NCI-H2081 treated with DMSO at 0.1 percent for 48 hours (cell line): ENCODE data around the gene AJM1.
A peak's percentile ranks its signal among the peaks of the same experiment; 100 is the strongest.
"Not testable (repeated sequence)": the region's sequence is repeated elsewhere in the genome, so short reads cannot be mapped to it uniquely, and the experiment has no call there.

Source experiments
- DNase-seq: peaks from one replicate; lab custom pipeline; 2025; lab: John Stamatoyannopoulos, UW

AJM1 gene

DNA sequence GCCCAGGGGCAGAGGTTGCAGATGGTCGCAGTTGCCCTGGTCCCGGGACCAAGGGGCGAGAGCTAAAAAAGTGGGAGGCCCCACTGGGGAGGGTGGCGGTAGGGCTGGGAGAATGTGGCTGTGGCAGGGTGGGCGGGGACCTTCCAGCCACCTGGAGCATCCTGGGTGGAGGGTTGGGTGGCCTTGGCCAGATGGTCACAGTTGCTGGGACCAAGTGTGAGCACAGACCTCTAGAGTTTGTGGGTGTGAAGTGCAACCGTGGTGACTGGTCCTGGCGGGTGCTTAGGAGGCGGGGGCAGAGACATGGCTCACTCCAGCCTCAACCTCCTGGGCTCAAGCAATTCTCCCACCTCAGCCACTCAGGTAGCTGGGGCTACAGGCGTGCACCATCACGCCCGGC, 38.4 kb downstream of the AJM1 start:
- no peak for DNase-seq

DNA sequence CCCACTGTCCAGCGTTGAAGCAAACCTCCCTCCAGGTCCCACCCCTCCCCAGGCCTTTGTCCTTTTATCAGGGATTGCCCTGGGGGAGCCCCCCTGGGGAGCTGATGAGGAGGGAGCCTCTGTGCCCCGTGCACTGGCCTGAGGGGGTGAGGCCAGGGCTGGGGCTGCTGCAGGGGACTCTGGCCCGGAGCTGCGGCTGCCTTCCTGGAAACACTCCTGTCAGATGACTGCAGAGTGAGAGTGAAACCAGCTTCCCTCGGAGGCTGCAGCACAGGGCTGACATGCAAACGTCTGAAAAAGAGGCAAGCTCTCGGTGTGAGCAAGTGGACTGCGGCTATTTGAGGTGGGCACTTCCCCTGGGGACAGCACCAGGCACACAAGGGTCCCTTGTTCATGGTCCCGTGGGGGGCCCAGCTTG, 39.4 kb downstream of the AJM1 start:
- DNase-seq: no peak

DNA sequence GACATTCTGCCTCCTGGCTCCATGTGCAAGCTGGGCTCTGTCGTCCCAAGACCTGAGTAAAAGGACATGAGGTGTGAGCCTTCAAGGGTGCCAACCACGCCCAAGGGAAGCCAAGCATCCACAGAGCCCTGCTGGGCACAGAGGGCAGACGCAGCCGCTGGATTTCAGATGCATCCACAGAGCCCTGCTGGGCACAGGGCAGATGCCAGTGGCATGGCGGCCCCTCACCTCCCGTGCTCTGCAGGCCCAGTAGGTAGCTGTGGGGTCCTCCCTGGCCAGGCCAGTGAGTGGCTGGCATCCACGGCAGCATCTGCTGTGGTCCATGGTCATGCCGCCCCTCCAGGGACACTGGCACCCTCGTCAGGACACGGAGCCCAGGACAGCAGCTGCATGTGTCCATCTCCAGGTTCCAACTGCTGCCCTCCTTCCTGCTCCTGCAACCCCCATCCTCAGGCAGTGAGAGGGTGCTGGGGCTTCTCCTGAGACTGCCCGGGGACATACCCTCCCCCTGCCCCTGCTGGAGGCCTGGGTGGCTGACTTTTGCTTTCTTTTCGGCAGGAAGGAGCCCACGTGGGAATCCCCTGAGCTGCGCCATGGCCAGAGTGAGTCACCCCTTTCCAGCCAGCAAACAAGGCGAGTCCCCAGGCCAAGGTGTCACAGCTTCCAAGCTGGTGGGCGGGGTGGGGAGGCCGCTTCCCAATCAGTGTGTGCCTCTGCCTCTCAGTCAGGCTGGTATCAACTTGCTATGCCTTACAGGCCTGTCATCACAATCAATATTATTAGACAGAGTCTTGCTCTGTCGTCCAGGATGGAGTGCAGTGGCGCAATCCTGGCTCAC, 40.0 kb downstream of the AJM1 start:
- no peak for DNase-seq

DNA sequence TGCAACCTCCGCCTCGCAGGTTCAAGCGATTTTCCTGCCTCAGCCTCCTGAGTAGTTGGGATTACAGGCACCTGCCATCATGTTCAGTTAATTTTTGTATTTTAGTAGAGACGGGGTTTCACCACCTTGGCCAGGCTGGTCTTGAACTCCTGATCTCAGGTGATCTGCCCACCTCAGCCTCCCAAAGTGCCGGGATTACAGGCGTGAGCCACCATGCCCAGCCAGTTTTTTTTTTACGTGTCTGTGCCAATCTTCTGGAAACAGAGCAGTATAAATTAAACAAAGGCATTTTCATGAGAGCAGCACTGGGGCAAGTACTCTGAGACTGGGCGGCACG, 40.6 kb downstream of the AJM1 start:
- not testable (repeated sequence) for DNase-seq

DNA sequence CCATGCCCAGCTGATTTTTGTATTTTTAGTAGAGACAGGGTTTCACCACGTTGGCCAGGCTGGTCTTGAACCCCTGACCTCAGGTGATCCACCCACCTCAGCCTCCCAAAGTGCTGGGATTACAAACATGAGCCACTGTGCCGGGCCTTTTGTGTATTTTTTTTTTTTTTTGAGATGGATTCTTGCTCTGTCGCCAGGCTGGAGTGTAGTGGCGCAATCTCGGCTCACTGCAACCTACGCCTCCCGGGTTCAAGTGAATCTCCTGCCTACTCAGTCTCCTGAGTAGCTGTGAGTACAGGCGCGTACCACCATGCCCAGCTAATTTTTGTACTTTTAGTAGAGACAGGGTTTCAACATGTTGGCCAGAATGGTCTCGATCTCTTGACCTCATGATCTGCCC, 41.4 kb downstream of the AJM1 start:
- not testable (repeated sequence) for DNase-seq

DNA sequence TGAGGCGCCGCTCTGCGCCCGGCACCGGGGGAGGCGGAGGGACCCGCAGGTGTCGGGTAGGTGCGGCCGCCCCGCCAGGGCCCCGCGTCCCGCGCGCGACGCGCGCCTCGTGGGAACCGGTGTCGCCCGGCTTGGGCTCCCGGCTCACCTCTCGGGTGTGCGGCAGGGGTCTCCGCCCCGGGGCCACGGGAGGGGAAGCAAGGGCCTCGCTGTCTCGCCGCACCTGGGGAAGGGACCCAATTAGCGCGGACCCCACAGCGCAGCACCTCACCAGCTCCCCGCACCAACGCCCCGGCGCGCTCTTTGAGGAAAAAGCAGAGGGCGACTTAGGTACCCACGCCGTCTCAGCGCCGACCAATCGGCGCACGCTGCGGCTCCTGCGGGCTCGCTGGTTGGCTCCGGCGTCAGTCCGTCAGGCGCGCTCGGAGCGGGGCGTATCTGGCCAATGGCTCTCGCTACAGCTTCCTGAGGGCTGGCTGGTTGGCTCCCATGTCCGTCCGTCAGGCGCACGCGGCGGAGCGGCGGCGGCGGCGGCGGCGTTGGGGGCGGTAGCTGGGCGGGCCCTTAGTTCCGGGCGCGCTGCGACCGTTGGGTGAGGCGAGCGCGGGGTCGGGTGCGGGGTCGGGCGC, 43.8 kb downstream of the AJM1 start, which contains the start of gene TRAF2:
Gene TRAF2, plus strand, starts transcription at position 567 of the 629 bp plus-strand sequence. CDS start 12,225 bp downstream, outside the sequence.
- peak; percentile 73 for DNase-seq

DNA sequence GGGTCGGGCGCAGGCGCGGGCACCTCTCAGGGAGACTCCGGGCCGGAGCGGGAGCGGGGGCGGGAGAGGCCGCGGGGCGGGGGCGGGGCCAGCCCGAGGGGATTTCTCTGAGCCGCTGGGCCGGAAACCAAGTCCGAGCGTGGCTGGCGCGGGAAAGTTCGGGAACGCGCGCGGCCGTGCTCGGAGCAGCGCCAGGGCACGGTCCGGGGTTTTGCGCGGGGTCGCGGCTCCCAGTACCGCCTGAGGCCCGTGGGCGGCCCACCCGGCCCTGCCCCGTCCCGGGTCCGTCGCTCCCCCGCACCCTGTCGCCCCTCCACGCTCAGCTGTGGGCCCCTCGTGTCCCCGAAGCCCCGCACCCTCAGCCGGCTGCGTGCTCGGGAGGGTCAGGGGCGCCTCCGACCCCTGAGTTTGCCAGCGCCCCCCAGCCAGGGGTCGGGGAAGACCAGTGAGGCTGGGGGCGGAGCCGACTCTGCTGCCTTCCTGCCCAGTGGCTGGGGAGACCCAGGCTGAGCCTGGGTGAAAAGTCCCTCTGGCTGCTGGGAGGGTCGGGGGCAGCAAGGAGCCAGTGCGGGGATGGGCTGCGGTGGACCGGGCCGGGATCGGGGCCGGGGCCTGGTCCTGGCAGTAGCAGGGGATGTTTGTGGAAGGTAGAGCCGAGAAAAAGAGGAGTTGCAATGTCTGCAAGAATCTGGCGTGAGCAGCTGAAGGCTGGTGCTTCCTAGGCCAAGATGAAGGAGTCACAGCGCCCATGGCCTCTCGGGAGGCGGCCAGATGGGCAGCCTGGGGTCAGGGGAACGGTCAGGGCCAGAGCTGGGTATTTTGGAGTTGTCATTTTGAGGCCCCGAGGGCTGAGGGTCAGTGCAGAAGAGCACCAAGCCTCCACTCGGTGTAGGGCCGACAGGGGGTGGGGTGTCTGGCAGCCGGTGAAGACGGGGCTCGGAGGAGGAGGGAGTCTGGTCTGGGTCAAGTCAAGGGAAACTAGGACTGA, 44.6 kb downstream of the AJM1 start:
- DNase-seq: no peak

DNA sequence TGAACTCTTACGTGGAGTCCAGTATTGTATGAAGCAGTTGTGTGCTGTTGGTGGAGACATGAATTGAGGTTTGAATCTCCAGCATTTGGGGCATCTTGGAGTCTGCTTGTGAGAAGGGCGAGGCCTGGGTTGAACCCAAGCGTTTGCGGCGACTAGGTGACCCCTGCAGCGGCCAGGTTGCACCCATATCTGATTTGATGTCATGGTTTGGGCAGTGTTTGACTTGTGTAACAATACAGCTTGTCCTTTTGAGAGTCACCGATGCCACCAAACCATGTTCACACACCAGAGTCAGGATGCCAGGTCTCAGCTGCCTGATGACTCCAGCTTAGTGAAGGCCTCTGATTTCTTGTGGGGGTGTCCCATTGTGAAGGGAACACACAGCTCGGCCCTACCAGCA, 46.2 kb downstream of the AJM1 start:
- DNase-seq: no peak

DNA sequence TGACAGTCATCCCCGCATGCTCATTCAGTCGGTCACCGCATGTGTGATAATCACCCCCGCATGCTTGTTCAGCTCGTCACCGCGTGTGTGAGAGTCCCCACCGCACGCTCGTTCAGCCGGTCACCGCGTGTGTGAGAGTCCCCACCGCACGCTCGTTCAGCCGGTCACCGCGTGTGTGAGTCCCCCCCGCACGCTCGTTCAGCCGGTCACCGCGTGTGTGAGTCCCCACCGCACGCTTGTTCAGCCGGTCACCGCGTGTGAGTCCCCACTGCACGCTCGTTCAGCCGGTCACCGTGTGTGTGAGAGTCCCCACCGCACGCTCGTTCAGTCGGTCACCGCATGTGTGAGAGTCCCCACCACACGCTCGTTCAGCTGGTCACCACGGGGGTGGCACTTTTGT, 47.6 kb downstream of the AJM1 start:
- DNase-seq: no peak

DNA sequence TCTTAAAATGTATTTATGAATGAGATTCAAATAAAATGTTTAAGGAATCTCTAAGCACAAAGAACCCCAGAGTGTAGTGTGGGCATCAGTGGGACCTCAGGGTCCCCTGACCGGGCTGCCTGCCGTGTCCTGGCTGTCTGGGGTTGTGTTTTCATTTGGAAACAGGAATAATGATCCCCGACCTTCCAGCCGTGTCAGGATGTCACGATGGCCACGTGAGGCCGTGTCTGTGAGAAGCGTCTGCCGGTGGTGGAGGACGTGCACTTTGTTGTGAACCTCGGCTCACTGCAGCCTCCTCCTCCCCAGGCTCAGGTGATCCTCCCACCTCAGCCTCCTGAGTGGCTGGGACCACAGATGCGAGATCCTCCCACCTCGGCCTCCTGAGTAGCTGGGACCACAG, 48.4 kb downstream of the AJM1 start:
- DNase-seq: no peak
